IPS DF 19.7 (cell line): ENCODE results near the gene HS1BP3.

ENCODE experiments used
- DNase-seq: peaks from one replicate; pipeline ENCODE4 v3.0.0-alpha.2; 2013; ENCODE audit warnings: low read depth, low spot score

The HS1BP3 gene

DNA sequence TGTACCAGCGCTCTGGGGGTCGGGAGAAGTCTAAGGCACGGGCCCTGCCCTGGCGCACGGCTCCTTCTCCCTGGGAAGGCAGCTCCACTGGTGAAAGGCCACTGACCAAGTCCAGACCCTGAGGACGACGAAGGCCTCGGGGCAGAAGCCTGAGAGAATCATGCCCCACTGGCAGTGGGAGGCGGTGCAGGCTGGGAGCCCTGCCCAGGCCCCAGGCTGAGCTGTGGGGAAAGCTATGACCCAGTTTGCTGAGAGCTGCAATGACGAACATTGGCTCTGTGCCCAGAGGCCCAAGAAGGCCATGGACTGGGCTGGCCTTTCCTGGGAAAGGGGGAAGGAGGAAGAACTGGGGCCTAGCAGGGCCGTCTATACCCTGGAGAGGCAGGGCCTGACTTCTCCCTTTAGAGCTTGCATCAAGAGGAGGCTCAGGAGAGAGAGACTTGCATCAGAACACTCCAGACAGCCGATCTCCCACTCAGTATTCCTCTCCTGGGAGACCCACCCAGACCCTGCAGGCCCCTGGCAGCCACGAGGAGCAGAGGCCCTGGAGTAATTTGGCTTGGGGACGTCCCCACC lies 32.9 kb downstream of the HS1BP3 start:
- no peak for DNase-seq

DNA sequence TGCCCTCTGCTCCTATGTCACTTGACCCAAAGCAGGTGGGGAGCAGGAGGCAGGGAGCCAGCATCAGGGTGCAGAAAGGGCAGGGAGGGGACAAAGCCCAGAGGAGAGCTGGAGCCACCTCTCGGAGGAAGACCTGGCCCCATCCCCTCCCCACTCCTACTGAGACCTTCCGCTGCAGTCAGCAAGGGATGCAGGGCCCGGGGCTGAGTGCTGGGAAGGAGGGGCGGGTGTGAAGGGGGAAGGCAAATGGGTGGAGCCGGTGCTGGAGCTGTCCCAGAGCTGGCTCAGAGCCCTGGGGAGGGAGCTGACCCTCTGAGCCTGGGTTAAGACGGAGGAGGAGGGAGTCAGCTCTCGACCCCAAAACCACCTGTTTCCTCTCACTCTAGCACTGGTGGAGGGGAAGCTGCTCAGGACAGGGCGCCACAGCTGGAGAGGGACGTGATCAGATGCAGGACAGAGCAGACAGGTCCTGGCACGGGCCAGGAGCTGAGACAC lies 33.8 kb downstream of the HS1BP3 start:
- DNase-seq = no peak

DNA sequence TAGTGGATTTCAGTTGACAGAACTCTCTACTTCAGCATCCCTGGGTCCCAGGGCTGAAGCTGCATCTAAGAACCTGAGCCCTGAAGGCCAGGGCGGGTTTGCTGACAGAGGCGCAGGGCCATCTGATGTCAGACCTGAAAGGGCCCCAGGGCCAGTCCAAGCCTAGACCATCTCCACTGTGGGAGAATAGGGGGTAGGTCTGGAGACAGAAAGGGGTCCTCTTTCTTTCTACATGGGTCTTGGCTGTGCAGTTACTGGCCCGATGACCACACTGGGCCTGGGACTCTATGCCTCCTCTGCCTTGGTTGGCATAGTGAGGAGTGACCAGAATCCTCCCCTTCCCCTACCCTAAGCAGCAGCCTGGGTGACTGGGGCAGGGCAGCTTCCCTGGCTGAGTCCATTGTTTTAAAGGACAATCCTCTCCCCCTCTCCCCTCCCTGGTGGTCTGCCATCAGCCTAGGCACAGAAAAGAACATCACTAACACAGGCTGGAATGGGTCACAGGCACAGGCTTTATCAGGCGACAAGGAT lies 34.5 kb downstream of the HS1BP3 start:
- no peak for DNase-seq

DNA sequence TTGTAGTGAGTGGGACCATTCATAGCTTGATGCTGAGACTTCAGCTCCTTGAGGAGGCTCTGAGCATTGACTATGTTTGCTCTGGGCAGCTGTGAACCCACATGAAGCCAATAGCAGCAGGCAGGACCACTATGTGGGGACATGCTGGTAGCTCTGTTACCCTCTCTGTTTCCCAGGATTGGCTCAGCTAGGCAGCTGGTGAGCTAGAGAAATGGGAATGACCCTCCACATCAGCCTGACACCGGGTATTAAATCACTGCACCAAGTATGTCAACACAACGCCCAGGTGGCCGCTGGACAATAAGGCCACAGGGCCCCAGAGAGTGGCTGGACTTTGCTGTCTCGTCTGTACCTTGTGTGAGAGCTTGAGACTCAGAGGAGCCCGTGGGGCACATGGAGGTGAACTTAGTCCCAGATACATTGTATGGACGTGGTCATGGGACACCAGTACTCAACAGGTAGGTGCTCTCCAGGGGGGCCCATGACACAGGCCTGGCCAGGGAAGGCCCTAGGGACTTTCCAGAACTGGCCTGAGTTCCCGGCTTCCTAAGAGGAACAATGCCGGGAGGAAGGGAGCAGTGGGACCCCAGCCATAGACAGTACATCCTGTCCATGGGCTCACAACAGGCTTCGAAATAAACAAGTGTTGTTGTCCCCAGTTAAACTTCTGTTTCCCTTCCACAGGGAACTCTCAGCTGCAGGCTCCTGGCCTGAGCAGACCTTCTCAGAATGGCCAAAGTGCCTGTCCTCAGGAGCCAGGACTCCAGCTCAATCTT lies 35.2 kb downstream of the HS1BP3 start:
- no peak for DNase-seq

DNA sequence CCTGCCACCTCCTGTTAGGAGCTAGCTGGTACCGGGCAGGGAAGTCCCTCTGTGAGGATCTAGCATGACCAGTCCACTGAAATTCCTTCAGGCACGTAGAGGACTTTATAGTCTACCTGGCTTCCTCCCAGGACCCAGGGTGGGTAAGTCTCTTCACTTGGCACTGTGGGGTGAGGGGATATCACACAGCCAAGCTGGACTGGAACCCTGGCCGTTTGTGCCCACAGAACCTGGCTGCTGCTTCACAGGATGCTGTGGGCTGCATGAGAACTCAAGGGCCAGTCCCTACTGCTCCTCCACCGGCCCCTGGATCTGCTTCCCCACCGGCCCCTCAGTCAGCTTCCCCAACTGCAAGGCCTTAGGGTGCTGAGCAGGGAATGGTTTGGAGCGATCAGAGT lies 35.8 kb downstream of the HS1BP3 start:
- DNase-seq = no peak

DNA sequence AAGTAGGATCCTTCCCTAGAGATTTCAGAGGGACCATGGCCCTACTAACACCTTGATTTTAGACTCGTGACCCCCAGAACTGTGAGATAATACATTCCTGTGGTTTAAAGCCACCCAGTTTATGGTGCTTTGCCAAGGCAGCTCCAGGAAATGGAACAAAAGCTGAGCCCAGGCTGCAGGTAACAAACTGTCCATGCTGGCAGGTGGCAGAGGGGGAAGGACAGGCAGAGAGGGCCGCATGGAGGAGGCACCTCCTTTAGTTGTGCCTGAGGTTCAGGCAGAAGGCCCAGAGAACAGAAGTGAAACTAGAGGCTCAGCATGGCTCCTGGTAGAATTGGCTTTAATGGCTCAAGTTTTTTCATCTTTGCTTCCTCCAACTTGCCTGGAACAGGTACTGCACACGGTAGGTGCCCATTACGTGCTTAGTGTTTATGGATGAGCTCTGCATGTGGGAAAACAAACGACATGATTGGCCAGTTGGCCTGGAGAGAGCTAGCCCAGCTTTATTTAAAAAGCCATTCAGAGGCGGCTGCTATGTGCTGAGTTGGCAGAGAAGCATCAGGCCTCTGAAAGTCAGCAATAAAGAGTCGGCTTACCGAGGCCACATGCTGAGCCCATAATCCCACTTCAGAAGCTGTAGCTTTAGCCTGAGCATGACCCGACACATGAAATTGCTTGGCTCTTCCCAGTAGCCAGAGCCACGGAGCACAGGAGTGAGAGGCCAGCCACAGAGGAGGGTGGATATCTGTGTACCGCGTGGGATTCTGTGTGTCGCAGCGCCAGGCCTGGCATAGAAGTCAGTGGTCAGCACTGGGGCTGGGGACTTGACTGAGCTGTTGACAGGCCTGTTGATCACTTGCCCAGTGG lies 36.5 kb downstream of the HS1BP3 start:
- DNase-seq = no peak

DNA sequence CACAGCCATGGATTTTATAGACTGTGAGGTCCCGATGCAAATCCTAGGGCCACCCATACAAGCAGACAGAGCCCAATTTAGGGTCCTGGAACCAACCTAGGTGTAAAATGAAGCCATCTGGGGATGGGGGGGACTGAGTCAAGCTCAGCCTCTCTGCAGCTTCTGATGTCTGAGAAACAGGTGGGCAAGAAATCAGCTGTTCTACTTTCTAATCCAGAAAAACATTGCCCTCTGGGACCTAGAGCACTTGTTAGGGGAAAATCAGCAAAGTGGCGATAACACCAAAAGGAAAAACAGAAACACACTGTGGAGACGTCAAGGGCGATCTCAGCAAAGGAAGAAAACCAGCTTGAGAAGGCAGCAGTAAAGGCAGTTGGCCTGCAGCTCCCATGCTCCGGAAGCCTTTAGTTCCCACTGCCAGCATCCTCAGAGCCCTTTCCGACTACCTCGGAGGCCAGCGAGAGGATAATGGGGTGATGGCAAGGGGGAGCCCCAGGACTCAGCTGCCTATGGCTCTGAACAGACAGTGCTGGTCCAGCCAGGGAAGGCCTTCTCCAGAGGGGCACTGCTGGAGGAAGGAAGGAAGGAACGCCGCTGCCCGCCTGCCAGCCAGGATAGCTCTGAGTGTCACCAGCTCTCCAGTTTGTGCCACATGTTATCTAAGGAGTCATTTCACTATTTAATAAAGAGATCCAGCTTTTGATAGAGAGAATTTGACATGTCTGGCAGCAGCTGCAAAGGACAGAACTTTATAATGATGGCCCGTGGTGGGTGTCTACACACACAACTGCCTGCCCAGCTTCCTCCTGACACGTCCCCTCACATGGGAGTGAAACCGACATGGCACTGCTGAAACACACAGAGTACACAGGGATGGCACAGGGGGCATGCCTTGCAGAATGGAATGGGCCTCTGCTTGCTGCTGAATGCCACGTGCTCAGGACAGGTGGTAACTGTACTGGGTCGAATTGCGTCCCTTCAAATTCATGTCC lies 37.7 kb downstream of the HS1BP3 start:
- no peak for DNase-seq

DNA sequence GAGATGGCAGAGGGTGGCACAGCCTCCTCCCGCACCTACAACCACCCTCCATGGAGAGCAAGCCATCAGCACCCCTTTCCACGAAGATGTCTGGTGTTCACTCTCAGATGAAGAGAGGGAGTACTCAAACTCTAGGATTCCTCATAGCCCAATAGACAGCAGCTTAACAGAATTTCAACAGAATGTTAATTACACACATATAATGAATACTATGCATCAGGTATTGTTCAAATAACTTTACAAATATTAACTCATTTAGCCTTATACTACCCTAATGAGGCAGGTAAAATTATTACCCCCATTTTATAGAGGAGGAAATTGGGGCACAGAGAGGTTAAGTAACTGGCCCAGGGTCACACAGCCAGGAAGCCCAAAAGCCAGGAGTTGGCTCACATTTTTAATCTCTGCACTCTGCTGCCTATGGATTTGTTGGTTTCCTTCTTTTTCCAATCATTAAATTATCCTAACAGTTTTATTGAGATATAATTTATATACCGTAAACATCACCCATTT lies 39.0 kb downstream of the HS1BP3 start:
- no peak for DNase-seq

DNA sequence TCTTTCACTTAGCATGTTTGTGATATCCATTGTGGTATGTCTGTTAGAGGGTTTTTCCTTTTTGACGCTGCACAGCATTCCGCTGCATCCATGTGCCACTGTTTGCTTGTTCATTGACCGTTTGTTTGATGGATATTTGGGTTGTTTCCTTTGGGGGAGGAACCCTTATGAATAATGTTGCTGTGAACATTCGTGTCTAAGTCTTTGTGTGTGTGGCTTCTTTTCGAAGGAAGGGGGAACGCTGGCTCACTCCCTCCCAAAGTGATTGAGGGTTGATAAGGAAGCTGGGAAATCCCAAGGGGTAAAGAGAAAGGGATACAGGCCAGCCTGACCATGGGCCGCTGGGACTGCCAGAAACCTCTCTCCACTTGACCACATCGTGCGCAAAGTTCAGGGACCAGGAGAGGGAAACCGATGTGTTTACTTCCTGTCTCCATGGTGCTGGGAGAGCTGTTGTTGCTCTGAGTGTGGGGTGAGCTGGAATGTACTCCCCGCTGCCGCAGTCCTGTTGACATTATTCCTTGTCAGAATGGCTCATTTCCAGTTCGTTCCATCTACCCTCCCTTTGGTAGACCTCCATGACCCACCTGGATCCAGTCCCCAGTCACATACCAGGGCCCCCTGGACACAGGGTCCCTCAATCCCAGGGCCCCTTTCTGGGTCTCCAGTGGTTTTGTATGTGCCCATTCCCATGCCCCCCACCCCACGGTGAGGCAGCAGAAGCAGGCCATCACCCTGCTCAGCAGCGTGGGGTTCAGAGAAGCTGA lies 39.6 kb downstream of the HS1BP3 start:
- DNase-seq = no peak

DNA sequence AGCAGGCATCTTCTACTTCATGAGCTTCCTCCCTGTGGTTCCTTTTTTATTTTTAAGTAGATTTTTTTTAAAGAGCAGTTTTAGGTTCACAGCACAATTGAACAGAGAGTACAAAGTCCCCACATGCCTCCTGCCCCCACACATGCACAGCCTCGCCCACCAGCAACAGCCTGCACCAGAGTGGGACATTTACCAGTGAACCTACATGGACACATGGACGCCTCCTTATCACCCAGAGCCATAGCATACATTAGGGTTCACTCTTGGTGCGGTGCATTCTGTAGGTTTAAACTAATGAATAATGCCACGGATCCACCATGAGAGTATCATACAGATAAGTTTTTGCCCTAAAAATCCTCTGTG lies 40.9 kb downstream of the HS1BP3 start:
- DNase-seq = no peak

DNA sequence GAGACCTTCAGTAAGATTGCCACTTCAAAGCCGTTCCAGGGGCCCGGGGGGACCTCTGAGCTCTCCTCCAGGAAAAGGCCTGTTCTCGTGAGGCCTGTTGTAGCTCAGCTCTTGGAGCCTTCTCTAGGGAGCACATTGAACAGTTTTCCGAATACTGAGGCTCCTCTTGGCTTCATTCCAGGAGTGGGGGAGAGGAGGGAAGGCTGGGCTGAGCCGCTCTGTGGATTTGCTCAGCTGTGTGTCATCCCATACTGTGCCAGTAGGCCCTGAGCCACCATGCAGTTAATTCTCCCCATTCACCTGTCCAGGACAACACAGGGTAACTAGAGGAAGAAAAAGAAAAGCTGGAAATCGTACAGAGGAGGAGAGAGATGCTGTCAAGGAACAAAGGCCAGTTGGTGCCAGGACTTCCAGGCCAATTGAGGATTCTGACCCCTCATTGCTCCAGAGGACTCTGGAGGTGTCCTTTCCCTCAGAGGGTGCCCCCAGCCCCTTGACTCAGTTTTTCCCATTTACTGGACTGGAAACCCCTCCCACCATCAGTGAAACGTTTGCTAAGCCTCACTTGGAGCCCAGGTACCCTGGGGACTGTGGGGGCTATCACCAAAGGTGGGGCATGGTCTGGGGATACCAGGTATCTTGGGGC lies 41.4 kb downstream of the HS1BP3 start:
- no peak for DNase-seq

DNA sequence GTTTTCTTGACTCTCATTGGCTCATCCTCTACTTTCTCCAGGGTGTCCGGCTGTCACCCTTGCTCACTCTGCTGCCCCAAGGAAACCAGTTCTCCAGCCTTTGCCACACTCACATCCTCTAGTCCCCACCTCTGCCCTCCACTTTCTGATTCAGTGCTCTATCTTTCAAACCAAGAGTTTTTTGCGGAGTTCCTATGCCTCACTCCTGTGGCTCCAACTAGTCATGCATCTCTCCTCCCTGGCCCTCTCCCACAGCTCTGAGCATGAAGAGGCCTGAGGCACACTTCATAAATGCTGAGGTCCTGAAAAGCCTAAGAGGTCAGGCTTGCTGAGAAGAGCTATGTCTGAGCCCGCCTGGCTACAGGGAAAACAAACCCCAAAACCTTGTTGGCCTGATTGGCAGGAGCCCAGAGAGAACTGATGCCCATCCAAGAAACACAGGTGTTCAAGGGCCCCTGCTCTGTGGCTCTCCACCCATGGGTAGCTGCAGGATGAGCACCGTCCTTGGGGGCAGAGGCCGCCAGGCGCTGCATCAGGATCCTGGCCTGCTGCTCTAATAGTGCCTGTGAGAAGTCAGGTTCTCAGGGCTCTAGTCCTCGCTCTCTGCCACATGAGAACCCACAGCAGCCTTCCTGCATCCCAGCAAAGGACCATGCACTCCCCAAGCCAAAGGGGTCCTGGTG lies 42.1 kb downstream of the HS1BP3 start:
- no peak for DNase-seq

DNA sequence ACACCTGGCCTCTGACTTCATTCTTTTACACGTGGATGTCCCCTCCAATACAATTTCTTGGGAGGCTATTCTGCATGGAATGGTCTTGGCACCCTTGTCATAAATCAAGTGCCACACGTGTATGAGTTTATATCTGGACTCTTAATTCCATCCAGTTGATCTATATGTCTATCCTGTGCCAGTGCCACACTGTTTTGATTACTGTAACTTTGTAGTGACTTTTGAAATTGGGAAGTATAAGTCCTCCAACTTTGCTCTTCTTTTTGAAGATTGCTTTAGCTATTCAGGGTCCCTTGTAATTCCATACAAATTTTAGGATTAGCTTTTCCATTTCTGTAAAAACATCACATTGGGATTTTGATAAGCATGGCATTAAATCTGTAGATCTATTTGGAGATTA lies 43.5 kb downstream of the HS1BP3 start:
- DNase-seq = no peak

DNA sequence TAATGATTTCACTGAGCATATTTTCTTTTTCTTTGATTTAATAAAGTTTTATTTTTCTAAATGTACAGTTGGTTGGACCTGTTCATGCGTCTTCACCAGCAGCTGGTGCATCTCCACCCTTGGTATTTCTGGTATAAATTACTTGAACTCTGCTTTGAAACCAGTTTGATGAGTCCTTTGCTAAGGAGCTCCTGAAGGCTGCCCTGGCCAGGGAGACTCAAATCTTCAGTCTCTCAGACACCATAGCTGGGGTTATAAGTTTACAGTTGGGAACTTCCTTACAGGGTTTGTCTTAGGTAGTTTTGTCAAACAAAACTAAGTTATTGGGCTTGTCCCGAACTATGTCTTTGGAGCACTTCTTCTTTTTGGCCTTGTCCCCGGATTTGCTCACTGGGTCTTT lies 44.7 kb downstream of the HS1BP3 start:
- no peak for DNase-seq

DNA sequence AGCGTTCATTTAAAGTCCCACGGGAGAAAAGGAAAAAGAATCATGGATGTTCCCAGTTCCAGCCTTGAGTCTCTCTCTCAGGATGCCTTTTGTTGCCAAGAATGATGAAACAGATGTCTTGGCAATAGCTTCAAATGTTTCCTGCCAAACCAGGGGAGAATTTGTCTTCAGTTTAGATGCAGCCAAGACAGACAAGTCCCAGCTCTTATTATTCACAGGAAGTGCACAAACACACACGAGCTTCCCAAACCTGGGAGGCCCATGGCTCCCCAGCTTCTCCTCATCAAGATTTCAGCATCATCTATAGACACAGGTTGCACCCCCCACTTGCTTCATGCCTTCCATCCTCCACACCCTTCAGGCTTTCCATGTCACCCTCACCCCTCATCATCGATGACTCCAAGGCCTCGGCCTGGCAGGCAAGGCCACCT lies 45.9 kb downstream of the HS1BP3 start:
- DNase-seq = no peak

DNA sequence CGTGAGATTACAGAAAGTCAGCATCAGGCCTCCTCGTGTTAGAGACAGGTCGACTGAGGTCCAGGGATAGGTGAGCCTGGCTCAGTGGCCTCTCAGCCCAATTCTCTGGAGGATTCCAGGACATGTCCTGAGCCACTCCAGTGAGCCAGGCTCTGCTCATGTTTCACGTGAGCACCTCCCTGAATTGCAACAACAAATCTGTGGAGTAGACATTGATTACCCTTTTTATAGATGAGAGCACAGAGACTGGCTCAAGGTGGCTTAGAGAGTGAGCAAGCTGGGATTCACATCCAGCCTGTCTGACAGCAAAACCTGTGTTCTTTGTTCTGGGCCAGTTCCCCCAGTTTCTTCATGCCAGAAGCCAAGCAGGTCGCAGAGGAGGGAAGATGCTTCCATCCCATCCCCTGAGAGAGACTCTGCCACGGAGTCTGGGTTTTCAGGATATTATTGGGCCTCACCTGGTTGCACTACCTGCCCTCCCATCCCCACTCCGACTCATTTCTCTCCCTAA lies 46.4 kb downstream of the HS1BP3 start:
- no peak for DNase-seq

DNA sequence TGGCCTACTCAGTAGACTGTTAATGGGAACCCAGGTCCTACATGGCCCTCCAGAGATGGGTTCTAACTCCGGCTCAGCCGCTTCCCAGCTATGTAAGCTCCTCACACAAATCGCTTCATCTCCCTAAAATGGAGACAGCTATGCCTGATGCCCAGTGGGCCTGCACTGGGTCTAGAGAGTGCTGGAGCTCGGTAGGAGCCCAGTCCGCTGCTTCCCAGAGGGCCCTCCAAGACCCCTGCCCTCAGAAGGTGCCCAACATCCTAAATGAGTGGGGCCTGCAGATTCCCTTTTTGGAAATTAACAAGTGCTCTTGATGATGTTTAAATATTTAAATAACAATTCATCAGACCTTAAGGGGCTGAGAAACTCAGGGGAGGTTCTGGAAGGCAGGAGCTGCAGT lies 47.1 kb downstream of the HS1BP3 start:
- no peak for DNase-seq

DNA sequence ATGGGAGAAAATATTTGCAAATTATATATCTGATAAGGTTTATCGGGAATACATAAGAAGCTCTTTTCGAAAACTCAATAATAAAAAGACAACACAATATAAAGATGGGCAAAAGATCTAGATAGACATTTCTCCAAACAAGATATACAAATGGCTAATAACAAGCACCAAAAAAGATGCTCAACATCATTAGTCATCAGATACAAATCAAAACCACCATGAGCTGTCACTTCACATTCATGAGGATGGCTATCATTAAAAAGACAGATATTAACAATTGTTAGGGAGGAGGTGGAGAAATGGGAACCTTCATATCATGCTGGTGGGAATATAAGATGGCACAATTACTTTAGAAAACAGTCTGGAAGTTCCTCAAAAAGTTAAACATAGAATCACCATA lies 48.1 kb downstream of the HS1BP3 start:
- no peak for DNase-seq
